Glomerular visceral epithelial cell (primary cell): Measurements from ENCODE around the gene ARHGEF25.
"Not testable (repeated sequence)": the region's sequence is repeated elsewhere in the genome, so short reads cannot be mapped to it uniquely, and the experiment has no call there.

Experiments
- DNase-seq: peaks from one replicate; pipeline ENCODE4 v3.0.0-alpha.2; 2016; ENCODE audit errors: extremely low spot score

The ARHGEF25 gene

GRCh38 chr12:57611108-57611826 is at the start of gene ARHGEF25:
TSS of gene ARHGEF25 (plus strand) at chr12:57611435. CDS start at chr12:57611895, 460 bp downstream.
- DNase-seq = peak; percentile 43

- DNase-seq = no peak
These were observed 47.9 kb upstream of the ARHGEF25 start for GRCh38 chr12:57563358-57563757.

GRCh38 chr12:57564178-57564740 is 47.0 kb upstream of the ARHGEF25 start:
- no peak for DNase-seq

DNA sequence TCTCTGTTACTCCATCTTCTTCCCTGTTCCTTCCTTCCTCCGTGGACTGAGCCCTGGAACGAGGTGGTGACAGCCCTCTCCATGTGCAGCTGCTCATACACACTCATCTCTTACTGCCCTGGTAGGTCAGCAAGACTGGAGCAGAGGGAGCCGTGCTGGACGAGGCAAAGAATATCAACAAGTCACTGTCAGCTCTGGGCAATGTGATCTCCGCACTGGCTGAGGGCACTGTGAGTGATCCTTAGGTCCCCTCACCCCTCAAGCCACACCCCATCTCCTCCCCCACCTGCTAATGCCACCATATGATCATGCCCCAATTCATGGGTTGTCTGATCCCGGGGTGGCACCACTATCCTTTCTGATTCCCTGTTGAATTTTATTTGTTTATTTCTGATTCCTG is 42.4 kb upstream of the ARHGEF25 start:
- no peak for DNase-seq

- no peak for DNase-seq
These were observed 41.4 kb upstream of the ARHGEF25 start for GRCh38 chr12:57569858-57570257.

GRCh38 chr12:57570438-57570837 is 40.8 kb upstream of the ARHGEF25 start:
- not testable (repeated sequence) for DNase-seq

DNA sequence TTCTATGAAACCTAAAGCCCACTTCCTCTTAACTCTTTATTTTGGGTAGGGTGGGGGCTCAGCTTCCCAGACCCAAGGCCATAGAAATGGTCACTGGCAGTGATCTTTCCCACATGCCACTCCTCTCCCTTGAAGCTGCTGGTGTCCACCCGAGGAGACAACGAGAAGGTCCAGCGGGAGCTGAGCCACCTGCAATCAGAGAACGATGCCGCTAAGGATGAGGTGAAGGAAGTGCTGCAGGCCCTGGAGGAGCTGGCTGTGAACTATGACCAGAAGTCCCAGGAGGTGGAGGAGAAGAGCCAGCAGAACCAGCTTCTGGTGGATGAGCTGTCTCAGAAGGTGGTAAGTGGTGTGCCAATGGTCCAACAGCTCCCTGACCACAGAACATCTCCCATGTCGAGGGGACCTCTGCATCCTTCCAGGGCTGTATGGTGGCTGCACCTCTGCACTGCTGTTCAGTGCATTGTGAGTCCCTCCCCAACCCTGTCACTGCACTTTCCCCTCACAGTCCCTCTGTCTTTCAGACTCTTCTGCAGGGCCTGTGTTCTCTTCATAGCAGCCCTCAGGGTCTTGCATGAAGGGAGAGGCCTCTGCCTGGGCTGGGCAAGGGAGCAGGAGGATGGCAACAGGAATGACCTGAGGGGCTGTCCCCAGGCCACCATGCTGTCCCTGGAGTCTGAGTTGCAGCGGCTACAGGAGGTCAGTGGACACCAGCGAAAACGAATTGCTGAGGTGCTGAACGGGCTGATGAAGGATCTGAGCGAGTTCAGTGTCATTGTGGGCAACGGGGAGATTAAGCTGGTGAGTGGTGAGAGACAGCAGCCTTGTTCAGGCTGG is 39.1 kb upstream of the ARHGEF25 start:
- DNase-seq = no peak

- DNase-seq = no peak
These were observed 36.4 kb upstream of the ARHGEF25 start for GRCh38 chr12:57574795-57575194.

DNA sequence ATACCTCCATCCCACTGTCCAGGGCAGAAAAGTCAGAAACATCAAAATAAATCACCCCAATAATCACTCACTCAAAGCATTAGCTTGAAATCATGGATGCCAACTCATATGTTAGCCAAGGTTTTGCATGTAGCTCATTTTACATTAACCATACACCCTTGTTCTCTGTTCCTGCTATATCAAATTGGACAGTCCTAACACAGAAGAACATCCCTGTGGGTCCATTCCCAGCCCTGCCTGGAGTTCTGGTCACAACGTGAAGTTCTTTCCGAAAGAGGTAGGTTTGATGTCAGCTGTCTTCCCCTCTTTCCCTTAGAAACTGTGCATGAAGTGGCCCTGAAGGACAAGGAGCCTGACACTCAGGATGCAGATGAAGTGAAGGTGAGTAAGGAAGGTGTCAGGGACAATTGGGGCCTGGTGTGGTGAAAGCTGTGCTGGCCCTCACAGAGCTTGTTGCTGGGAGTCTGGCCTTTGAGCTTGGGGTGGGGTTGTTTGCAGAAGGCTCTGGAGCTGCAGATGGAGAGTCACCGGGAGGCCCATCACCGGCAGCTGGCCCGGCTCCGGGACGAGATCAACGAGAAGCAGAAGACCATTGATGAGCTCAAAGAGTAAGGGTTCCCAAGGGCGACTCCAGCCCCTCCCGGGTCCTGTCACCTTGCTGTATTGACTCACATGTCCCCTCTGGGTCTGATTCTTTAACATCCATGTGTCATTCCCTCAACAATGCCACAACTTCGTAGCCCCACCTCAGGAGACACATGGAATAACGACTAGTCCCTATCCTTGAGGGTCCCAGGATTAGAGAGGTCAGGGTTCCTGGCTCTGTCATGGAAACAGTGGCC is 35.2 kb upstream of the ARHGEF25 start:
- no peak for DNase-seq

GRCh38 chr12:57576613-57577160 is 34.5 kb upstream of the ARHGEF25 start:
- peak; percentile 21 for DNase-seq

DNA sequence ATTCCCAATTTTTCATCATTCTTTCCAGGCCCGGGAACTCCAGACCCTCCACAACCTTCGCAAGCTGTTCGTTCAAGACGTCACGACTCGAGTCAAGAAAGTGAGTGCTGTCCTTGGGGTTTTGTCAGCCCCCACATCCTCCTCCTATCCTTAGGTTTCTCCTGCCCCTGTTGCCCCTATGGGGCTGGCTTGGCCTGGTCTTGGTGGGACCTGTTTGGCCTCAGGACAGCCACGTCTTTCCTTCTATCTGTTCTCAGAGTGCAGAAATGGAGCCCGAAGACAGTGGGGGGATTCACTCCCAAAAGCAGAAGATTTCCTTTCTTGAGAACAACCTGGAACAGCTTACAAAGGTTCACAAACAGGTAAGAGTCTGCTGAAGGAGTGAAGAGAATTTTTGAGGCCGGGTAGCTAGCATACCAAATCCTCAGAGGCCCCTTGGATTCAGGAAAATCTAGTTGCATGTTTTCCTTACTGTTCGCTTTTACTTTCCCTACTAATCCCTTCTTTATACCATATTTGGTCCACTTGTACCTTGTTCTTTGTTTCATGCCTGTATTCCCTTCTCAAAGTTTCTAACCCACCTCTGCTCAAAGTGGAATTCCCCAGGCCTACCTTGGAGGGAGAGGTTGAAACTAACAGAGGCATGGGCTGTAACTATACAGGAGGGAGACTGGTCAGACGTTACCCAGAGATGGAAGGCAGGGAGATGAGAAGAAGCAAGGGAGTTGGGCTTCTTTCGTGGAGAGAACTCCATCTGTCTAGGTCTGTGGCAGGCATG is 33.1 kb upstream of the ARHGEF25 start:
- no peak for DNase-seq

DNA sequence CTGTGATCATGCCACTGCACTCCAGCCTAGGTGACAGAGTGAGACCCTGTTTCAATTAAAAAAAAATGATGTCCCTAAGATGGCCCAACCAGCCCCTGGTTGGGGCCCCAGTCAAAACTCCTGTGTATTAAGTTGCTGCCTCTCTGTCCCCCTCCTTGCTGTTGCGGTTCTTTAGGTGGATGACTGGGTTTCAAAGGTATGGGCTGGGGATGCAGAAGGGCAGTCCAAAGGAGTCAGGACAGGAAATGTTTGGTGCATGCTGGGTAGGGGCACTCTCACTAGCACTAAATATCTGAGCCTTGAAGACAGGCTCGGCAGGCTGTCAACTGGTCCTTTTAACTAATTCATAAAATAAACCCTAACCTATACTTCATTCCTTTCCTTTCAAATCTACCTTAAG is 32.2 kb upstream of the ARHGEF25 start:
- DNase-seq = no peak

GRCh38 chr12:57579677-57580465 is 31.4 kb upstream of the ARHGEF25 start:
- DNase-seq = no peak

GRCh38 chr12:57580466-57580795 is 30.8 kb upstream of the ARHGEF25 start:
- no peak for DNase-seq

DNA sequence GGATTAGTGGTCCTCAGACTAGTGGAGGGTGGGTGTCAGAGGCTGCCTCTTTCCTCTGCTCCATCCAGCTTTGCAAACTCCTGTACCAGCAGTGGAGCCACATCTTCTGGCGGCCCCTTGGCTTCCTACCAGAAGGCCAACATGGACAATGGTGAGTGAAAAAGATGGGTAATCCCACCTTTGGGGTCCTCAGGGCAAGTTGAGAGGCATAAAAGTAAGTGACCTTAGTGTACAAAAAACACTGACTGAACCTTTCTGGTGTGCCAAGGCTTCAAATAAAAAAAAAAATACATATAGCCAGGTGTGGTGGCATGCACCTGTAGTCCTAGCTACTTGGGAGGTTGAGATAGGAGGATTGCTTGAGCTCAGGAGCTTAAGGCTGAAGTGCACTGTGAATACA is 29.4 kb upstream of the ARHGEF25 start:
- no peak for DNase-seq

DNA sequence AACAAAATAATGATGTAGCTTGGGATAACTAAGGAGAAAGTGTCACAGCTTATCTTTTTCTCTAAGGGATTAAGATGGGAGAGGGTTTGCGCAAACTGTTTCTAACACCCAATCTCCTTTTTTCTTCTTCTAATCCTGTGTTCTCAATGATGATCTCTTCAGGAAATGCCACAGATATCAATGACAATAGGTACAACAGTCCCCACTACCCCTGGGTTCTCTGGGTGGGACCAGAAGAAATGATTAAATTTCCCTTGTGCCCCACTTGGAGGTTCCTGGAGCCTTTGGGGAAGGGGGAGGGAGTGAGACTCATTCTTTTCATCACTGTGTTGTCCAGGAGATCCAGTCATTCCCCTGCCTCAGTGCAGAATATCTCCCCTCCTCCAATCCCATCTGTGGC is 28.8 kb upstream of the ARHGEF25 start:
- DNase-seq = no peak

- DNase-seq = peak; percentile 74
These were observed 28.0 kb upstream of the ARHGEF25 start for GRCh38 chr12:57583008-57583831.

- DNase-seq = no peak
These were observed 27.2 kb upstream of the ARHGEF25 start for GRCh38 chr12:57584050-57584449.

DNA sequence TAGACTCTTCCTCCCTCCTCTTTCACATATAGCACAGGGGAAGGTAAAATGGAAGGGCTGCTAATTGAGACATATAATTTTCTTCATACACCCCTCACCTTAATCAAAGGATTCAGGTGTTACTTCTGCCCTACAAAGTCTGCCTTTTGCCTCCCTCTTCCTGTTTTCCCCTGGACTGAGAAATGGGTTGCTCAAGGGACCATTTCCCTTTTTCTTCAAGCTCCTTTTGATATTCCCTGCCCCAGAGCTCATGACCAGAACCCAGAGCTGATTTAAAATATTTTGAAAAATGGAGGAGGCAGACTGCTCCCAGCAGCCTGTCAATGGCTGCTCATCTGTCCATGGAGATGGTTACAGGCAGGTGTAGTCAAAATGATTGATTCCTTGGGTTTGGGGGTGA is 26.5 kb upstream of the ARHGEF25 start:
- DNase-seq = no peak
